Measurements from ENCODE around the gene FUBP3. TPM values are rescaled to one million over a fixed set of nuclear protein-coding genes. Genes with fewer than 3 reads are reported as not detected.
A peak's percentile ranks its signal among the peaks of the same experiment; 100 is the strongest.

The FUBP3 gene
- total and polyA plus RNA-seq, 8 donors: 17.0 to 27.8 (median 23.6) TPM

GRCh38 chr9:130638284-130639123, 59.1 kb downstream of the FUBP3 start:
- DNase-seq: no peak

DNA sequence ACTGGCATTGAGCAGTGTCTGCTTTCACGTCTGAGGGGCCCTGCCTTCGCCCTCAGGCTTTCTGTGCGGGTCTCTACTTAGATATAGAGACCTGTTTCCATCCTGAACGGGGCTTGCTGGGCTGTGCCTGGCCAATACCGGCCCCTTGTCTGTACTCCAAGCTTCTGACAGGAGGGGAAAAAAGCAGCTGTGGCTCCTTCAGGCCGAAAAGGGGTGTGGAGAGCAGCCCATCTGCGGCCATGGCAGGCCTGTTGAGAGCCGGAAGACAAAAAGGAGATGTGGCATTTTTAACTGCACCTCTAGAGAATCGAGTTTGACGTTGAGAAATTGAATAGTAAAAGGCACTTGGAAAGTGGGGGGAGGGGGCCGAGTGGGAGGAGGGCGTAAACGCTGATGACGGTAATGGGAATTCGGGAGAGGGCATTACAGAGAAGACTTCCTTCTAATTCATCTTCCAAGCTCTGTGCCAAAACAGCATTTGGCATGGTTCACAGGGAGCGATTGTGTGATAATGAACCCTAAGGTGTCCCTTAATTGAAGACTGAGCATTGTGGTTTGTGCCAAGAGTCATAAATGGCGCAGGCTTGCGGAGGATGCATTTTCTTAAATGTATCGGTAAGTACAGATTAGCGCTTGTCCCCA, 59.9 kb downstream of the FUBP3 start:
- no peak overlapping the region for H3K4me3 ChIP-seq
- peaks cover 0 to 37% (median 10%) of the 10 kb centered on the region in 3 donors for H3K36me3 ChIP-seq
- no peak overlapping the region for H3K27ac ChIP-seq
- TF ChIP-seq, protein P1, sequence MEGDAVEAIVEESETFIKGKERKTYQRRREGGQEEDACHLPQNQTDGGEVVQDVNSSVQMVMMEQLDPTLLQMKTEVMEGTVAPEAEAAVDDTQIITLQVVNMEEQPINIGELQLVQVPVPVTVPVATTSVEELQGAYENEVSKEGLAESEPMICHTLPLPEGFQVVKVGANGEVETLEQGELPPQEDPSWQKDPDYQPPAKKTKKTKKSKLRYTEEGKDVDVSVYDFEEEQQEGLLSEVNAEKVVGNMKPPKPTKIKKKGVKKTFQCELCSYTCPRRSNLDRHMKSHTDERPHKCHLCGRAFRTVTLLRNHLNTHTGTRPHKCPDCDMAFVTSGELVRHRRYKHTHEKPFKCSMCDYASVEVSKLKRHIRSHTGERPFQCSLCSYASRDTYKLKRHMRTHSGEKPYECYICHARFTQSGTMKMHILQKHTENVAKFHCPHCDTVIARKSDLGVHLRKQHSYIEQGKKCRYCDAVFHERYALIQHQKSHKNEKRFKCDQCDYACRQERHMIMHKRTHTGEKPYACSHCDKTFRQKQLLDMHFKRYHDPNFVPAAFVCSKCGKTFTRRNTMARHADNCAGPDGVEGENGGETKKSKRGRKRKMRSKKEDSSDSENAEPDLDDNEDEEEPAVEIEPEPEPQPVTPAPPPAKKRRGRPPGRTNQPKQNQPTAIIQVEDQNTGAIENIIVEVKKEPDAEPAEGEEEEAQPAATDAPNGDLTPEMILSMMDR (IDR thresholded peaks at IDR 0.05): no peak
- ATAC-seq (no peak), DNase-seq (no peak), FAIRE-seq (no peak)
- no peaks in the 10 kb centered on the region for H3K9me3 ChIP-seq
- H3K4me1 ChIP-seq: no peaks in the 10 kb centered on the region
- intact Hi-C loops (cut with DNase I): no loop called here
- 79 to 80% methylated on average over 20 of the region's 20 CpGs for WGBS, 2 donors
- no peaks in the 10 kb centered on the region for H3K27me3 ChIP-seq

More at GRCh38 chr9:130638284-130639123, 59.1 kb downstream of the FUBP3 start:
- Histone ChIP-seq H3K4me1 (no peaks in the 10 kb centered on the region), H3K27ac (no peak overlapping the region), H3K4me3 (no peak overlapping the region), H3K36me3 (peaks cover 0 to 44% (median 11%) of the 10 kb centered on the region in 3 donors), H3K27me3 (no peaks in the 10 kb centered on the region), H3K9me3 (no peaks in the 10 kb centered on the region)
- intact Hi-C loops (cut with DNase I): no loop called here
- FAIRE-seq (no peak), ATAC-seq (peak in 1 of 4 donors; percentile 9)
- TF ChIP-seq, protein P1 (IDR thresholded peaks at IDR 0.05): no peak
- WGBS, 2 donors: 89 to 91% methylated on average over 37 of the region's 37 CpGs

GRCh38 chr9:130639866-130640555, 60.6 kb downstream of the FUBP3 start:
- H3K4me3 ChIP-seq: no peak overlapping the region
- no peak for DNase-seq
- no peaks in the 10 kb centered on the region for H3K4me1 ChIP-seq
- TF ChIP-seq, protein P1 (IDR thresholded peaks at IDR 0.05): no peak
- peaks cover 0 to 30% (median 6%) of the 10 kb centered on the region in 3 donors for H3K36me3 ChIP-seq
- WGBS, 2 donors: 92 to 93% methylated on average over 17 of the region's 17 CpGs
- no peaks in the 10 kb centered on the region for H3K27me3 ChIP-seq
- FAIRE-seq: no peak
- H3K27ac ChIP-seq: no peak overlapping the region
- intact Hi-C loops (cut with DNase I): no loop called here
- no peak for ATAC-seq
- no peaks in the 10 kb centered on the region for H3K9me3 ChIP-seq

- intact Hi-C loops (cut with DNase I): no loop called here
- H3K27me3 ChIP-seq: no peaks in the 10 kb centered on the region
- TF ChIP-seq, protein P1 (IDR thresholded peaks at IDR 0.05): no peak
- H3K9me3 ChIP-seq: no peaks in the 10 kb centered on the region
- peaks cover 0 to 24% (median 5%) of the 10 kb centered on the region in 3 donors for H3K36me3 ChIP-seq
- FAIRE-seq (no peak), DNase-seq (no peak), ATAC-seq (no peak)
- H3K4me1 ChIP-seq: no peaks in the 10 kb centered on the region
- no peak overlapping the region for H3K27ac ChIP-seq
- H3K4me3 ChIP-seq: no peak overlapping the region
- WGBS, 2 donors: 62 to 70% methylated on average over 7 of the region's 7 CpGs
These were observed 61.3 kb downstream of the FUBP3 start for GRCh38 chr9:130640681-130641080.

All from pancreas (tissue), 10 donors.